ENCODE results near the gene EMCN. TPM values are rescaled to one million over a fixed set of nuclear protein-coding genes. Genes with fewer than 3 reads are reported as not detected.
A peak's percentile ranks its signal among the peaks of the same experiment; 100 is the strongest.

EMCN gene
- polyA plus RNA-seq, 2 of the 4 experiments (the other 2 are of a cell fraction): not detected

DNA sequence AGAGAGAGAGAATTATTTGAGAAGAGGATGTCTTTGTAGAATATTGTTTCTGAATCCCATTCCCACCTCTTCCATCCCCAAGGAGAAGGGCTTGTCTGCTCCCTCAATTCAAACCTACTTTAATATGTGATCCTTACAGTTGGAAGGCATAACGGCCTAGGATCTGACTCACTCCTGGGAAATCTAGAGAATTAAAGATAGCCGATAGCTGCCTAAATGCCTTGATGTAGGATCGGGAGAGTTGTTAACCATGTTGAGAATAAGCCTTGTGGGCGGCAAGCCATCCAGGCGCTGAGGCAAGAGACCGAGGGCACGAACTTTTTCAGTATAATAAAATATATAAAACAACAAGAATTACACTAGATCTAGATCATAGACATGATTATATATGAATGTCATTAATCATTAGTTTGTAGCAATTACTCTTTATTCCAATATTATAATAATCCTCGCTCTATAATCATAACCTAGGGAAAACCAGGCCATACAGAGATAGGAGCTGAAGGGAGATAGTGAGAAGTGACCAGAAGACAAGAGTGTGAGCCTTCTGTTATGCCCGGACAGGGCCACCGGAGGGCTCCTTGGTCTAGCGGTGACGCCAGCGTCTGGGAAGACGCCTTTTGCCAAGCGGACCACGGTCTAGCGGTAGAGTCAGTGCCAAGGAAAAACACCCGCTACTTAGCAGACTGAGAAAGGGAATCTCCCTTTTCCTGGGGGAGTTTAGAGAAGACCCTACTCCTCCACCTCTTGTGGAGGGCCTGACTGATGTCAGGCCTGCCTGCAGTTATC, 13.5 kb downstream of the EMCN start:
- DNase-seq (ENCODE audit: low read depth in 1 of 2, low spot score in 1 of 2) (no peak), FAIRE-seq (no peak), ATAC-seq (no peak)
- Histone ChIP-seq H3K27ac (no peak overlapping the region), H3K4me2 (no peak overlapping the region), H3K4me3 (no peak overlapping the region), H3K9me3 (no peaks in the 10 kb centered on the region), H3K4me1 (no peaks in the 10 kb centered on the region)
- ChIA-PET POLR2A (no interaction called here), CTCF (no interaction called here)
- 83% methylated on average over 18 of the region's 18 CpGs for WGBS (ENCODE audit: missing lambda C conversion rate)
- TF ChIP-seq CEBPB (IDR thresholded peaks at IDR 0.05) (no peak), POLR2AphosphoS2 (conservative IDR thresholded peaks at IDR 0.05; ENCODE audit: low read length) (no peak), RAD21 (conservative IDR thresholded peaks at IDR 0.05 in 1 of 2, IDR thresholded peaks at IDR 0.05 in 1 of 2) (peak; percentile 28 to 44; a peak in 4 of 5 replicates), SMC3 (IDR thresholded peaks at IDR 0.05) (0 out of 3 replicates have a peak, but pooled peaks have one; percentile 19)
- TF ChIP-seq, protein P1, sequence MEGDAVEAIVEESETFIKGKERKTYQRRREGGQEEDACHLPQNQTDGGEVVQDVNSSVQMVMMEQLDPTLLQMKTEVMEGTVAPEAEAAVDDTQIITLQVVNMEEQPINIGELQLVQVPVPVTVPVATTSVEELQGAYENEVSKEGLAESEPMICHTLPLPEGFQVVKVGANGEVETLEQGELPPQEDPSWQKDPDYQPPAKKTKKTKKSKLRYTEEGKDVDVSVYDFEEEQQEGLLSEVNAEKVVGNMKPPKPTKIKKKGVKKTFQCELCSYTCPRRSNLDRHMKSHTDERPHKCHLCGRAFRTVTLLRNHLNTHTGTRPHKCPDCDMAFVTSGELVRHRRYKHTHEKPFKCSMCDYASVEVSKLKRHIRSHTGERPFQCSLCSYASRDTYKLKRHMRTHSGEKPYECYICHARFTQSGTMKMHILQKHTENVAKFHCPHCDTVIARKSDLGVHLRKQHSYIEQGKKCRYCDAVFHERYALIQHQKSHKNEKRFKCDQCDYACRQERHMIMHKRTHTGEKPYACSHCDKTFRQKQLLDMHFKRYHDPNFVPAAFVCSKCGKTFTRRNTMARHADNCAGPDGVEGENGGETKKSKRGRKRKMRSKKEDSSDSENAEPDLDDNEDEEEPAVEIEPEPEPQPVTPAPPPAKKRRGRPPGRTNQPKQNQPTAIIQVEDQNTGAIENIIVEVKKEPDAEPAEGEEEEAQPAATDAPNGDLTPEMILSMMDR (IDR thresholded peaks at IDR 0.05): 0 out of 3 replicates have a peak, but pooled peaks have one; percentile 15

DNA sequence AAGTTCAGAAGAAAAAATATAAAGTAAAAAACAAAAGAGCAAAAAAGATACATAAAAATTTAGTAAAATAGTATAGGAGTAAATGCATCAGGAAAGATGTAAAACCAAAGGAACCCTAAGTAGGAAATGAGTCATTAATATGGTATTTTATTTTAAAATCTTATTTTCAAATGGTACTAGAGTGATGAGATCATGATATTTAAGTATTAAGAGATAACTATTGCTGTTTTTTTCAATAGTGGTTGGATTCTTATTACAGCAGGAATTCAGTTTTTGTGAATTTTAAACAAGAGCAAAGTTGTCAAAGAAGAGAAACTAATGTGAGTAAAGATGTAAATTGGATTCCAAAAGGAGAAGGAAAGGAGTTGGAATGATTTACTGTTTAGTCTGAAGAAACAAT, 20.0 kb downstream of the EMCN start:
- no peak for DNase-seq (ENCODE audit: low read depth in 1 of 2, low spot score in 1 of 2)
- Histone ChIP-seq H3K4me3 (no peak overlapping the region), H3K4me1 (peaks cover 3% of the 10 kb centered on the region; the same call in 1 of the 3 replicates), H3K9me3 (no peaks in the 10 kb centered on the region), H3K4me2 (no peak overlapping the region), H3K27ac (no peak overlapping the region)
- ATAC-seq: no peak
- POLR2A ChIA-PET: no interaction called here
- TF ChIP-seq, protein P2, sequence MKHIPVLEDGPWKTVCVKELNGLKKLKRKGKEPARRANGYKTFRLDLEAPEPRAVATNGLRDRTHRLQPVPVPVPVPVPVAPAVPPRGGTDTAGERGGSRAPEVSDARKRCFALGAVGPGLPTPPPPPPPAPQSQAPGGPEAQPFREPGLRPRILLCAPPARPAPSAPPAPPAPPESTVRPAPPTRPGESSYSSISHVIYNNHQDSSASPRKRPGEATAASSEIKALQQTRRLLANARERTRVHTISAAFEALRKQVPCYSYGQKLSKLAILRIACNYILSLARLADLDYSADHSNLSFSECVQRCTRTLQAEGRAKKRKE (CRISPR knock-in tag; IDR thresholded peaks at IDR 0.05; ENCODE audit: low read depth): no peak
- TF ChIP-seq RNF2 (IDR thresholded peaks at IDR 0.05; ENCODE audit: borderline replicate concordance, low read depth) (no peak), EHMT2 (IDR thresholded peaks at IDR 0.05; ENCODE audit: low read depth) (no peak), RCOR1 (IDR thresholded peaks at IDR 0.05; ENCODE audit: low read depth, low read length) (no peak), GATA3 (IDR thresholded peaks at IDR 0.05; ENCODE audit: borderline replicate concordance) (no peak), HDAC2 (IDR thresholded peaks at IDR 0.05) (no peak), ZNF302 (CRISPR knock-in tag; IDR thresholded peaks at IDR 0.05) (no peak), POLR2AphosphoS2 (conservative IDR thresholded peaks at IDR 0.05; ENCODE audit: low read length) (no peak), MAFK (IDR thresholded peaks at IDR 0.05; ENCODE audit: partially characterized antibody) (no peak), FOSL2 (IDR thresholded peaks at IDR 0.05) (no peak), FOSL2 (CRISPR knock-in tag; IDR thresholded peaks at IDR 0.05) (no peak), MYC (IDR thresholded peaks at IDR 0.05; ENCODE audit: borderline replicate concordance, low read length) (no peak), HOXB13 (CRISPR knock-in tag; IDR thresholded peaks at IDR 0.05; ENCODE audit: low read depth) (no peak), JUN (IDR thresholded peaks at IDR 0.05) (no peak)
- TF ChIP-seq, protein P3, sequence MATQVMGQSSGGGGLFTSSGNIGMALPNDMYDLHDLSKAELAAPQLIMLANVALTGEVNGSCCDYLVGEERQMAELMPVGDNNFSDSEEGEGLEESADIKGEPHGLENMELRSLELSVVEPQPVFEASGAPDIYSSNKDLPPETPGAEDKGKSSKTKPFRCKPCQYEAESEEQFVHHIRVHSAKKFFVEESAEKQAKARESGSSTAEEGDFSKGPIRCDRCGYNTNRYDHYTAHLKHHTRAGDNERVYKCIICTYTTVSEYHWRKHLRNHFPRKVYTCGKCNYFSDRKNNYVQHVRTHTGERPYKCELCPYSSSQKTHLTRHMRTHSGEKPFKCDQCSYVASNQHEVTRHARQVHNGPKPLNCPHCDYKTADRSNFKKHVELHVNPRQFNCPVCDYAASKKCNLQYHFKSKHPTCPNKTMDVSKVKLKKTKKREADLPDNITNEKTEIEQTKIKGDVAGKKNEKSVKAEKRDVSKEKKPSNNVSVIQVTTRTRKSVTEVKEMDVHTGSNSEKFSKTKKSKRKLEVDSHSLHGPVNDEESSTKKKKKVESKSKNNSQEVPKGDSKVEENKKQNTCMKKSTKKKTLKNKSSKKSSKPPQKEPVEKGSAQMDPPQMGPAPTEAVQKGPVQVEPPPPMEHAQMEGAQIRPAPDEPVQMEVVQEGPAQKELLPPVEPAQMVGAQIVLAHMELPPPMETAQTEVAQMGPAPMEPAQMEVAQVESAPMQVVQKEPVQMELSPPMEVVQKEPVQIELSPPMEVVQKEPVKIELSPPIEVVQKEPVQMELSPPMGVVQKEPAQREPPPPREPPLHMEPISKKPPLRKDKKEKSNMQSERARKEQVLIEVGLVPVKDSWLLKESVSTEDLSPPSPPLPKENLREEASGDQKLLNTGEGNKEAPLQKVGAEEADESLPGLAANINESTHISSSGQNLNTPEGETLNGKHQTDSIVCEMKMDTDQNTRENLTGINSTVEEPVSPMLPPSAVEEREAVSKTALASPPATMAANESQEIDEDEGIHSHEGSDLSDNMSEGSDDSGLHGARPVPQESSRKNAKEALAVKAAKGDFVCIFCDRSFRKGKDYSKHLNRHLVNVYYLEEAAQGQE (IDR thresholded peaks at IDR 0.05): no peak
- CTCF ChIA-PET: no interaction called here
- no peak for FAIRE-seq

Data from A549 (cell line).